ENCODE measurements around the gene GMCL1. TPM values are rescaled to one million over a fixed set of nuclear protein-coding genes. Genes with fewer than 3 reads are reported as not detected.

The GMCL1 gene
- total and polyA plus RNA-seq, 9 of the 15 experiments (the other 6 are each of a cell fraction or from before 2014, with no cell fraction given) = 7.0 to 27.3 (median 15.4) TPM

GRCh38 chr2:69798909-69799526 lies 30.4 kb upstream of the GMCL1 start (continued):
- TF ChIP-seq ZKSCAN3 (CRISPR knock-in tag; IDR thresholded peaks at IDR 0.05) (no peak), ZKSCAN1 (IDR thresholded peaks at IDR 0.05; ENCODE audit: low read depth, low read length) (0 out of 2 replicates have a peak, but pooled peaks have one; percentile 39), SETDB1 (IDR thresholded peaks at IDR 0.05; ENCODE audit: low read length) (no peak), RBBP5 (IDR thresholded peaks at IDR 0.05; ENCODE audit: borderline replicate concordance, insufficient read depth, low read length, poor library complexity, severe bottlenecking) (no peak), GTF2E2 (tag; IDR thresholded peaks at IDR 0.05) (0 out of 2 replicates have a peak, but pooled peaks have one; percentile 62), RBM25 (IDR thresholded peaks at IDR 0.05; ENCODE audit: low read depth, low read length, severe bottlenecking) (no peak), ZNF121 (CRISPR knock-in tag; conservative IDR thresholded peaks at IDR 0.05) (no peak), GATAD2B (IDR thresholded peaks at IDR 0.05; ENCODE audit: borderline replicate concordance) (peak; percentile 66; the same call in 1 of the 2 replicates), SMAD3 (CRISPR knock-in tag; conservative IDR thresholded peaks at IDR 0.05) (peak; percentile 92), ZNF280B (CRISPR knock-in tag; IDR thresholded peaks at IDR 0.05) (no peak), FOSL1 (tag; conservative IDR thresholded peaks at IDR 0.05) (peak; percentile 97), TEAD1 (CRISPR knock-in tag; IDR thresholded peaks at IDR 0.05) (peak; percentile 98 to 99), YBX1 (IDR thresholded peaks at IDR 0.05) (no peak), KDM1A (IDR thresholded peaks at IDR 0.05) (peak; percentile 100), FOXM1 (IDR thresholded peaks at IDR 0.05; ENCODE audit: low read depth) (peak; percentile 98), FOXM1 (CRISPR knock-in tag; IDR thresholded peaks at IDR 0.05; ENCODE audit: low read depth) (no peak), TAF15 (IDR thresholded peaks at IDR 0.05; ENCODE audit: low read depth, low read length) (no peak), ELF4 (CRISPR knock-in tag; IDR thresholded peaks at IDR 0.05) (peak; percentile 92), PBX2 (CRISPR knock-in tag; IDR thresholded peaks at IDR 0.05; ENCODE audit: low read depth) (no peak), PBX2 (tag; conservative IDR thresholded peaks at IDR 0.05; ENCODE audit: low read depth) (peak; percentile 94), NFIC (IDR thresholded peaks at IDR 0.05) (peak; percentile 99), MTA1 (IDR thresholded peaks at IDR 0.05; ENCODE audit: borderline replicate concordance) (peak; percentile 92), SRSF9 (IDR thresholded peaks at IDR 0.05; ENCODE audit: borderline replicate concordance, low read depth, low read length) (no peak), C11orf30 (IDR thresholded peaks at IDR 0.05; ENCODE audit: low read depth) (peak; percentile 89), POLR2G (IDR thresholded peaks at IDR 0.05; ENCODE audit: low read depth, low read length) (no peak), ZNF584 (CRISPR knock-in tag; IDR thresholded peaks at IDR 0.05; ENCODE audit: low read depth) (peak; percentile 98)
